ENCODE results near the gene UNC119B.

UNC119B gene

DNA sequence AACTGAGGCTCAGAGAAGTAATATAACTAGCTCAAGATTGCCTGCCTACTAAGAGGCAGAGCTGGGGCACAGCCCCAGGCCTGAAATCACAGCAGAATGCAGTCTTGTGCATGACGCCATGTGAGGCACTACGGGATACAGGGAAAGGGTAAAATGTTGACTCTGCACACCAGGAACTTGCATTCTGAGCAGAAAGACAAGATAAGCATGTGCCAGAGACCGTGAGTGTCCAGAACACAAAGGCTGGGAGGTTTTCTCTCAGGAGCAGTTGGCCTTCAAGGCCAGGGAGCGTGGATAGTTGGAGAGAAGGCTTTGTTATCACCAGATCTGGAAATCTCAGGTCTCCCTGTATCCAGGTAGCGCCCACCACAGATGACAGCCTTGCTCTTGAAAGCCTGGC is 46.5 kb upstream of the UNC119B start:
- CTCF ChIA-PET: interaction anchor here (1.7 to 3.0 kb wide), 2 partner anchors 11 to 14 kb away, joined by 4 to 19 read pairs; no protein-coding TSS in a partner anchor
- POLR2A ChIA-PET: no interaction called here
- no peak for TF ChIP-seq SCRT2 (tag by site-specific recombination; IDR thresholded peaks at IDR 0.05)
- no peak for TF ChIP-seq ZNF560 (tag by site-specific recombination; IDR thresholded peaks at IDR 0.05; ENCODE audit: borderline replicate concordance)
- TF ChIP-seq ZNF777 (tag by site-specific recombination; IDR thresholded peaks at IDR 0.05; ENCODE audit: borderline replicate concordance): no peak
- TF ChIP-seq, protein P1, sequence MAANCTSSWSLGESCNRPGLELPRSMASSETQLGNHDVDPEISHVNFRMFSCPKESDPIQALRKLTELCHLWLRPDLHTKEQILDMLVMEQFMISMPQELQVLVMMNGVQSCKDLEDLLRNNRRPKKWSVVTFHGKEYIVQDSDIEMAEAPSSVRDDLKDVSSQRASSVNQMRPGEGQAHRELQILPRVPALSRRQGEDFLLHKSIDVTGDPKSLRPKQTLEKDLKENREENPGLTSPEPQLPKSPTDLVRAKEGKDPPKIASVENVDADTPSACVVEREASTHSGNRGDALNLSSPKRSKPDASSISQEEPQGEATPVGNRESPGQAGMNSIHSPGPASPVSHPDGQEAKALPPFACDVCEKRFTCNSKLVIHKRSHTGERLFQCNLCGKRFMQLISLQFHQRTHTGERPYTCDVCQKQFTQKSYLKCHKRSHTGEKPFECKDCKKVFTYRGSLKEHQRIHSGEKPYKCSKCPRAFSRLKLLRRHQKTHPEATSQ (tag by site-specific recombination; IDR thresholded peaks at IDR 0.05): no peak
- TF ChIP-seq, protein P2, sequence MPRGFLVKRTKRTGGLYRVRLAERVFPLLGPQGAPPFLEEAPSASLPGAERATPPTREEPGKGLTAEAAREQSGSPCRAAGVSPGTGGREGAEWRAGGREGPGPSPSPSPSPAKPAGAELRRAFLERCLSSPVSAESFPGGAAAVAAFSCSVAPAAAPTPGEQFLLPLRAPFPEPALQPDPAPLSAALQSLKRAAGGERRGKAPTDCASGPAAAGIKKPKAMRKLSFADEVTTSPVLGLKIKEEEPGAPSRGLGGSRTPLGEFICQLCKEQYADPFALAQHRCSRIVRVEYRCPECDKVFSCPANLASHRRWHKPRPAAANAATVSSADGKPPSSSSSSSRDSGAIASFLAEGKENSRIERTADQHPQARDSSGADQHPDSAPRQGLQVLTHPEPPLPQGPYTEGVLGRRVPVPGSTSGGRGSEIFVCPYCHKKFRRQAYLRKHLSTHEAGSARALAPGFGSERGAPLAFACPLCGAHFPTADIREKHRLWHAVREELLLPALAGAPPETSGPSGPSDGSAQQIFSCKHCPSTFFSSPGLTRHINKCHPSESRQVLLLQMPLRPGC (tag by site-specific recombination; IDR thresholded peaks at IDR 0.05): no peak
- no peak for TF ChIP-seq ZNF596 (tag by site-specific recombination; IDR thresholded peaks at IDR 0.05)
- TF ChIP-seq ZNF830 (tag by site-specific recombination; IDR thresholded peaks at IDR 0.05; ENCODE audit: low read depth): no peak
- TF ChIP-seq ZNF747 (tag by site-specific recombination; IDR thresholded peaks at IDR 0.05): no peak
- TF ChIP-seq ZFP69B (tag by site-specific recombination; IDR thresholded peaks at IDR 0.05): no peak
- TF ChIP-seq HOXA7 (CRISPR knock-in tag; IDR thresholded peaks at IDR 0.05; ENCODE audit: borderline replicate concordance): no peak
- no peak for TF ChIP-seq ZSCAN23 (tag by site-specific recombination; IDR thresholded peaks at IDR 0.05)

DNA sequence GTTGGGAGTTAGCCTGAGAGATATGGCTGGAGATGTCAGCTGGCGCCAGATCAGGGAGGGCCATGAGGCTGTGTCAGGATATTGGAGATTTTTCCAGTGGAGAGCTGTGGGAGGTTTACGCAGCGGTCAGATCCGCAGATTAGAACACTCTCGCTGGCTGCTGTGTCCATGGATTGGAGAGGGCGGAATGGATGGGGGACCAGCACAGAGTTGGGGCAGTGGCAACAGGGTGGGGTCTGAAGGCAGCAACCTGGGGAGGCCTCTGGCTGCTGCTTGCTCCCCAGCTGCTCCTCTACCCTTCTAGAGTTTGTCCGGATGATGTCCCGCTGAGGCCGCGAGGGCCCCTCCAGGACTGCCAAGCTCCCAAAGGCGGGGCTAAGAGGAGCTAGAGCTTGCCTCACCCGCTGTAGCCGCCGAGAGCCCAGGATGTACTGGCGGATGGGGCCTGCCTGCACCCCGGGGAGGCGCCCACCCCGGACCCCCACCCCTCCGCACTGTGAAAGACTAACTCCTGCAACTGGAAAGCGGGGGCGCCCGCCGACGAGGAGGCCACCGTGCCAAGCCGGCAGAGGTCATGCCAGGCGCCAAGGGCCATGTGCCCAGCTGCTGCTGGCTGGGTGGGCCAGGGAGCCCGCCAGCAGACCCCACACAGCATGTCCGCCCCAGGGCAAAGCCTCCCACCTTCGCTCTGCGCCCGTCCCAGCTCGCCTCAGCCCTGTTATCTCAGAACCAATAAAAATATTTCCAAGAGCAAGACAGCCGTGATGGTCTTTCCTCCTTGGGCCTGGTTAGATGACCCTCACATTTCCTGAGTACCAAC is 43.5 kb upstream of the UNC119B start:
- H3K4me1 ChIP-seq (ENCODE audit: control insufficient read depth, insufficient read depth, low read length): no peaks in the 10 kb centered on the region
- 0 out of 2 replicates have a peak, but pooled peaks have one; percentile 18 for TF ChIP-seq ZNF600 (tag by site-specific recombination; IDR thresholded peaks at IDR 0.05)
- peak; percentile 57 for TF ChIP-seq GLIS1 (tag by site-specific recombination; IDR thresholded peaks at IDR 0.05)
- TF ChIP-seq BCL11A (tag by site-specific recombination; IDR thresholded peaks at IDR 0.05; ENCODE audit: low read depth): no peak
- no peaks in the 10 kb centered on the region for H3K36me3 ChIP-seq (ENCODE audit: control insufficient read depth in 2 of 2, insufficient read depth in 1 of 2, low read length in 2 of 2)
- CTCF ChIA-PET: interaction anchor here (0.7 to 1.8 kb wide), 3 partner anchors 17 to 317 kb away, joined by 3 to 8 read pairs (median 4); no protein-coding TSS in a partner anchor
- H3K9me3 ChIP-seq (ENCODE audit: control insufficient read depth, insufficient read depth, low read depth, low read length): no peaks in the 10 kb centered on the region
- H3K4me3 ChIP-seq (ENCODE audit: low read depth, low read length): no peak overlapping the region
- no peak overlapping the region for H3K27ac ChIP-seq (ENCODE audit: extremely low read depth, low read depth, low read length)
- POLR2A ChIA-PET: no interaction called here

More for the DNA sequence above, 46.5 kb upstream of the UNC119B start:
- Histone ChIP-seq H3K36me3 (ENCODE audit: control insufficient read depth in 2 of 2, insufficient read depth in 1 of 2, low read length in 2 of 2) (no peaks in the 10 kb centered on the region), H3K4me3 (ENCODE audit: low read depth, low read length) (no peak overlapping the region), H3K4me1 (ENCODE audit: control insufficient read depth, insufficient read depth, low read length) (no peaks in the 10 kb centered on the region), H3K27ac (ENCODE audit: extremely low read depth, low read depth, low read length) (no peak overlapping the region), H3K9me3 (ENCODE audit: control insufficient read depth, insufficient read depth, low read depth, low read length) (no peaks in the 10 kb centered on the region)

DNA sequence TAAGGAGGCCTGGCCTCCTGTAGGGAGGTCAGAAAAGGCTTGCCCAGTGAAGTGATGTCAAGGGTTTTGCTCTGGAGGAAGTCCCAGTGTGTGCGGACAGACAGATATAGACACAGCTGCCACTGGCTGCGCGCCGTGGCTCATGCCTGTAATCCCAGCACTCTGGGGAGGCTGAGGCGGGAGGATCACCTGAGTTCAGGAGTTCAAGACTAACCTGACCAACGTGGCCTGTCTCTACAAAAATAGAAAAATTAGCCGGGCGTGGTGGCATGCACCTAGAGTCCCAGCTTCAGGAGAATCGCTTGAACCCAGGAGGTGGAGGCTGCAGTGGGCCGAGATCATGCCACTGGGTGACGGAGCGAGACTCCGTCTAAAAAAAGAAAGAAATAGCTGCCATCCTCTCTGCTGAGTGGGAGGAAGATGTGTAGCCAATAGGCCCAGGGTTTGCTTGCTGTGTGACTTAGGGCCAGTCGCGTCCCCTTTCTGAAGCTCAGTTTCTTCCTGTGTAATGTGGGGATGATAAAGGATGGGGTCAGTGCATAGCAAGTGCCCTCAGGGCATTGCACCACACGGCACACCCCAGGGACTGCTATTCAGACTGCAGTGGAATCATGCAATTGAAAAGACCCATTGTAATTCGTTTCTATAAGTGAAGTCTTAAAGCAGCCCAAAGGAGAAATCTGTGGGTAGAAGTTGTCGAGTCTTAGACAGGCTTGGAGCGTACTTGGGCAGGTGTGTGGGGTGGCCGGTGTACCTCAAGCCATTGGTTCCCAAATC is 42.0 kb upstream of the UNC119B start:
- no peak overlapping the region for H3K4me3 ChIP-seq (ENCODE audit: low read depth, low read length)
- no peak overlapping the region for H3K27ac ChIP-seq (ENCODE audit: extremely low read depth, low read depth, low read length)
- H3K4me1 ChIP-seq (ENCODE audit: control insufficient read depth, insufficient read depth, low read length): no peaks in the 10 kb centered on the region
- TF ChIP-seq, protein P3, sequence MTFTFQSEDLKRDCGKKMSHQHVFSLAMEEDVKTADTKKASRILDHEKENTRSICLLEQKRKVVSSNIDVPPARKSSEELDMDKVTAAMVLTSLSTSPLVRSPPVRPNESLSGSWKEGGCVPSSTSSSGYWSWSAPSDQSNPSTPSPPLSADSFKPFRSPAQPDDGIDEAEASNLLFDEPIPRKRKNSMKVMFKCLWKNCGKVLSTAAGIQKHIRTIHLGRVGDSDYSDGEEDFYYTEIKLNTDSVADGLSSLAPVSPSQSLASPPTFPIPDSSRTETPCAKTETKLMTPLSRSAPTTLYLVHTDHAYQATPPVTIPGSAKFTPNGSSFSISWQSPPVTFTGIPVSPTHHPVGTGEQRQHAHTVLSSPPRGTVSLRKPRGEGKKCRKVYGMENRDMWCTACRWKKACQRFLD (tag by site-specific recombination; IDR thresholded peaks at IDR 0.05): no peak
- TF ChIP-seq SP3 (tag by site-specific recombination; IDR thresholded peaks at IDR 0.05) (no peak), GLIS2 (tag by site-specific recombination; IDR thresholded peaks at IDR 0.05) (no peak), ZSCAN16 (tag by site-specific recombination; IDR thresholded peaks at IDR 0.05) (no peak), ZNF549 (tag by site-specific recombination; IDR thresholded peaks at IDR 0.05) (no peak), ZNF248 (tag by site-specific recombination; IDR thresholded peaks at IDR 0.05) (no peak), ZNF521 (tag by site-specific recombination; IDR thresholded peaks at IDR 0.05) (no peak), ZNF664 (tag by site-specific recombination; IDR thresholded peaks at IDR 0.05) (no peak), KLF16 (tag by site-specific recombination; IDR thresholded peaks at IDR 0.05) (no peak), ZNF596 (tag by site-specific recombination; IDR thresholded peaks at IDR 0.05) (no peak)
- TF ChIP-seq, protein P4, sequence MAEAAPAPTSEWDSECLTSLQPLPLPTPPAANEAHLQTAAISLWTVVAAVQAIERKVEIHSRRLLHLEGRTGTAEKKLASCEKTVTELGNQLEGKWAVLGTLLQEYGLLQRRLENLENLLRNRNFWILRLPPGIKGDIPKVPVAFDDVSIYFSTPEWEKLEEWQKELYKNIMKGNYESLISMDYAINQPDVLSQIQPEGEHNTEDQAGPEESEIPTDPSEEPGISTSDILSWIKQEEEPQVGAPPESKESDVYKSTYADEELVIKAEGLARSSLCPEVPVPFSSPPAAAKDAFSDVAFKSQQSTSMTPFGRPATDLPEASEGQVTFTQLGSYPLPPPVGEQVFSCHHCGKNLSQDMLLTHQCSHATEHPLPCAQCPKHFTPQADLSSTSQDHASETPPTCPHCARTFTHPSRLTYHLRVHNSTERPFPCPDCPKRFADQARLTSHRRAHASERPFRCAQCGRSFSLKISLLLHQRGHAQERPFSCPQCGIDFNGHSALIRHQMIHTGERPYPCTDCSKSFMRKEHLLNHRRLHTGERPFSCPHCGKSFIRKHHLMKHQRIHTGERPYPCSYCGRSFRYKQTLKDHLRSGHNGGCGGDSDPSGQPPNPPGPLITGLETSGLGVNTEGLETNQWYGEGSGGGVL (tag by site-specific recombination; IDR thresholded peaks at IDR 0.05): no peak
- no peaks in the 10 kb centered on the region for H3K9me3 ChIP-seq (ENCODE audit: control insufficient read depth, insufficient read depth, low read depth, low read length)
- POLR2A ChIA-PET: no interaction called here
- CTCF ChIA-PET: interaction anchor here (0.7 to 3.9 kb wide), 4 partner anchors 16 to 20 kb away, joined by 3 to 23 read pairs (median 6); no protein-coding TSS in a partner anchor
- H3K36me3 ChIP-seq (ENCODE audit: control insufficient read depth in 2 of 2, insufficient read depth in 1 of 2, low read length in 2 of 2): no peaks in the 10 kb centered on the region

All from HEK293 (cell line).